ENCODE data around the gene ADAM23.

Gene ADAM23

GRCh38 chr2:206471524-206472062 is 28.3 kb downstream of the ADAM23 start:
- Histone ChIP-seq H3K27me3 (ENCODE audit: control insufficient read depth, insufficient read depth, low read length, poor library complexity, severe bottlenecking) (no peaks in the 10 kb centered on the region), H3K9me3 (ENCODE audit: control insufficient read depth, low read length) (no peaks in the 10 kb centered on the region), H3K4me3 (ENCODE audit: insufficient read depth, low read depth, low read length) (no peak overlapping the region), H3K27ac (ENCODE audit: insufficient read depth, low read depth, low read length, poor library complexity, severe bottlenecking) (no peak overlapping the region), H3K4me1 (ENCODE audit: control insufficient read depth, insufficient read depth, low read length) (no peaks in the 10 kb centered on the region), H3K36me3 (ENCODE audit: control insufficient read depth, insufficient read depth, low read length) (no peaks in the 10 kb centered on the region)
- 90% methylated on average over 2 of the region's 2 CpGs; no CpG with 5 or more reads in 1 of the 2 experiments for WGBS, 2 experiments

- 87 to 98% methylated on average over 5 of the region's 5 CpGs for WGBS, 2 experiments
These were observed 28.8 kb downstream of the ADAM23 start for GRCh38 chr2:206472094-206472493.

GRCh38 chr2:206474099-206474498 is 30.8 kb downstream of the ADAM23 start:
- Histone ChIP-seq H3K9me3 (ENCODE audit: control insufficient read depth, low read length) (no peaks in the 10 kb centered on the region), H3K27me3 (ENCODE audit: control insufficient read depth, insufficient read depth, low read length, poor library complexity, severe bottlenecking) (no peaks in the 10 kb centered on the region), H3K36me3 (ENCODE audit: control insufficient read depth, insufficient read depth, low read length) (no peaks in the 10 kb centered on the region), H3K4me3 (ENCODE audit: insufficient read depth, low read depth, low read length) (no peak overlapping the region), H3K27ac (ENCODE audit: insufficient read depth, low read depth, low read length, poor library complexity, severe bottlenecking) (no peak overlapping the region), H3K4me1 (ENCODE audit: control insufficient read depth, insufficient read depth, low read length) (no peaks in the 10 kb centered on the region)
- 100% methylated on average over 1 of the region's 1 CpG; no CpG with 5 or more reads in 1 of the 2 experiments for WGBS, 2 experiments

More at GRCh38 chr2:206472094-206472493, 28.8 kb downstream of the ADAM23 start:
- H3K27ac ChIP-seq (ENCODE audit: insufficient read depth, low read depth, low read length, poor library complexity, severe bottlenecking): no peak overlapping the region
- no peaks in the 10 kb centered on the region for H3K27me3 ChIP-seq (ENCODE audit: control insufficient read depth, insufficient read depth, low read length, poor library complexity, severe bottlenecking)
- H3K4me1 ChIP-seq (ENCODE audit: control insufficient read depth, insufficient read depth, low read length): no peaks in the 10 kb centered on the region
- no peaks in the 10 kb centered on the region for H3K36me3 ChIP-seq (ENCODE audit: control insufficient read depth, insufficient read depth, low read length)
- H3K9me3 ChIP-seq (ENCODE audit: control insufficient read depth, low read length): no peaks in the 10 kb centered on the region
- H3K4me3 ChIP-seq (ENCODE audit: insufficient read depth, low read depth, low read length): no peak overlapping the region

GRCh38 chr2:206477296-206477695 is 34.0 kb downstream of the ADAM23 start:
- H3K36me3 ChIP-seq (ENCODE audit: control insufficient read depth, insufficient read depth, low read length): no peaks in the 10 kb centered on the region
- peaks cover 7% of the 10 kb centered on the region for H3K4me1 ChIP-seq (ENCODE audit: control insufficient read depth, insufficient read depth, low read length)
- H3K4me3 ChIP-seq (ENCODE audit: insufficient read depth, low read depth, low read length): no peak overlapping the region
- H3K9me3 ChIP-seq (ENCODE audit: control insufficient read depth, low read length): no peaks in the 10 kb centered on the region
- WGBS, 2 experiments: 88% methylated on average over 1 of the region's 1 CpG; no CpG with 5 or more reads in 1 of the 2 experiments
- H3K27ac ChIP-seq (ENCODE audit: insufficient read depth, low read depth, low read length, poor library complexity, severe bottlenecking): no peak overlapping the region
- no peaks in the 10 kb centered on the region for H3K27me3 ChIP-seq (ENCODE audit: control insufficient read depth, insufficient read depth, low read length, poor library complexity, severe bottlenecking)

DNA sequence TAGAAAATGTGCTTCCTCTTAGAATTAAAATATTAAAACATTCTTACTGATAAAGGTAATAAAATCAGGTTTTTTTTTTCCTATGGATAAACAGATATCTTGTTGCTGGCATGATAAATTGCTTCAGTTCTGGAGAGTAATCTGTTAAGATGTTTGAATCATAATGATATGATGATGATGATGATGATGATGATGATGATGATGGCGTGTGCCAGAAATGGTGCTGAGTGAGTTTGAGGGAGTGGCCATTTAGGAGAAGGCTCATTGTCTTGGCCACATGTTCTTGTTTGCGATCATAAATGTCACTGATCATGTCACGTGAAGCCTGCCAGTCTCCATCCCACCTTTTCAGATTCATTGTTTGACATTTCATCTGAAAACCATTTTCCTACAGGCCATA is 35.0 kb downstream of the ADAM23 start:
- no peaks in the 10 kb centered on the region for H3K27me3 ChIP-seq (ENCODE audit: control insufficient read depth, insufficient read depth, low read length, poor library complexity, severe bottlenecking)
- no peaks in the 10 kb centered on the region for H3K36me3 ChIP-seq (ENCODE audit: control insufficient read depth, insufficient read depth, low read length)
- no peak overlapping the region for H3K4me3 ChIP-seq (ENCODE audit: insufficient read depth, low read depth, low read length)
- H3K4me1 ChIP-seq (ENCODE audit: control insufficient read depth, insufficient read depth, low read length): peaks cover 7% of the 10 kb centered on the region
- 96% methylated on average over 3 of the region's 3 CpGs for WGBS, 2 experiments
- H3K9me3 ChIP-seq (ENCODE audit: control insufficient read depth, low read length): no peaks in the 10 kb centered on the region
- H3K27ac ChIP-seq (ENCODE audit: insufficient read depth, low read depth, low read length, poor library complexity, severe bottlenecking): no peak overlapping the region

DNA sequence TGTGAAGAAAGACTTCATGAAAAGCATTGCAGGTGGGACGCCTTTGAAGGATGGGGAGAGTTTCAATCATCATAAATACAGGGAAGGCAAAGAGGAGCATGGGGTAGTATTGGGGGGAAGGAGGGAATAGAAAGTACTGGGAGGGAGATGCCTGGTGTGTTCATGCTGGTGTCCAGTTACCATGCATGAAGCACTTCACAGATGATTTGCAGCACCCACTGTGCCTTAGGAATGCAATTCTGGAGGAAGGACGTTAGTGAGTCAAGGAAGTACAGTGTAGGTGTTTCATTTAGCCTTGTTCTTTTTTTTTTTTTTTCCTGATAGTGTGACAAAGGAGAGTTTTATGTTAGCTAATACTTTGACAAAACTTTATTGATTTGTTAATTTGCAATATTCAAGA is 36.8 kb downstream of the ADAM23 start:
- Histone ChIP-seq H3K4me3 (ENCODE audit: insufficient read depth, low read depth, low read length) (no peak overlapping the region), H3K36me3 (ENCODE audit: control insufficient read depth, insufficient read depth, low read length) (no peaks in the 10 kb centered on the region), H3K27me3 (ENCODE audit: control insufficient read depth, insufficient read depth, low read length, poor library complexity, severe bottlenecking) (no peaks in the 10 kb centered on the region), H3K4me1 (ENCODE audit: control insufficient read depth, insufficient read depth, low read length) (peaks cover 7% of the 10 kb centered on the region), H3K27ac (ENCODE audit: insufficient read depth, low read depth, low read length, poor library complexity, severe bottlenecking) (no peak overlapping the region), H3K9me3 (ENCODE audit: control insufficient read depth, low read length) (no peaks in the 10 kb centered on the region)
- 48 to 49% methylated on average over 2 of the region's 2 CpGs for WGBS, 2 experiments

DNA sequence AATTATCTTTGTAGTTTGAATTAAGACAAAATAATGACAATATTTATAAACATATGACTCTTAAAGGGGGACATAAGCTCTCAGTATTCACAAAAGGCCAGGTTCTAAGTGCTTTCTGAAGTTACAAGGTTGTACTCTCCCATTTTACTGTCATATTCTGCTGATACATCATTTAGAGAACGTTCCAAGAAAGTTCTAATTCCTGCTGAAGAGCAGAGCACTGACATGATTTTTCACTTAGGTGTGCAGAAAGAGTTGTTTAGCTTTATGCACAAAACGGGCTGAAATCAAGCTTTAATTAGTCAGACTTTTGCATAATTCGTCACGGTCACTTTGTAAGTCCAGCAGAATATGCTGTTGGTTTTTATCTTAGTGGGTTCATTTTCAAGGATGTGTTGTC is 37.3 kb downstream of the ADAM23 start:
- Histone ChIP-seq H3K9me3 (ENCODE audit: control insufficient read depth, low read length) (no peaks in the 10 kb centered on the region), H3K27ac (ENCODE audit: insufficient read depth, low read depth, low read length, poor library complexity, severe bottlenecking) (no peak overlapping the region), H3K27me3 (ENCODE audit: control insufficient read depth, insufficient read depth, low read length, poor library complexity, severe bottlenecking) (no peaks in the 10 kb centered on the region), H3K36me3 (ENCODE audit: control insufficient read depth, insufficient read depth, low read length) (peaks cover 4% of the 10 kb centered on the region), H3K4me3 (ENCODE audit: insufficient read depth, low read depth, low read length) (no peak overlapping the region), H3K4me1 (ENCODE audit: control insufficient read depth, insufficient read depth, low read length) (peaks cover 7% of the 10 kb centered on the region)
- WGBS, 2 experiments: 96 to 97% methylated on average over 4 of the region's 4 CpGs

GRCh38 chr2:206481056-206481455 is 37.7 kb downstream of the ADAM23 start:
- Histone ChIP-seq H3K27ac (ENCODE audit: insufficient read depth, low read depth, low read length, poor library complexity, severe bottlenecking) (no peak overlapping the region), H3K36me3 (ENCODE audit: control insufficient read depth, insufficient read depth, low read length) (peaks cover 8% of the 10 kb centered on the region), H3K9me3 (ENCODE audit: control insufficient read depth, low read length) (no peaks in the 10 kb centered on the region), H3K27me3 (ENCODE audit: control insufficient read depth, insufficient read depth, low read length, poor library complexity, severe bottlenecking) (no peaks in the 10 kb centered on the region), H3K4me3 (ENCODE audit: insufficient read depth, low read depth, low read length) (no peak overlapping the region), H3K4me1 (ENCODE audit: control insufficient read depth, insufficient read depth, low read length) (peaks cover 7% of the 10 kb centered on the region)
- WGBS, 2 experiments: 90 to 100% methylated on average over 1 to 2 of the region's 3 CpGs

DNA sequence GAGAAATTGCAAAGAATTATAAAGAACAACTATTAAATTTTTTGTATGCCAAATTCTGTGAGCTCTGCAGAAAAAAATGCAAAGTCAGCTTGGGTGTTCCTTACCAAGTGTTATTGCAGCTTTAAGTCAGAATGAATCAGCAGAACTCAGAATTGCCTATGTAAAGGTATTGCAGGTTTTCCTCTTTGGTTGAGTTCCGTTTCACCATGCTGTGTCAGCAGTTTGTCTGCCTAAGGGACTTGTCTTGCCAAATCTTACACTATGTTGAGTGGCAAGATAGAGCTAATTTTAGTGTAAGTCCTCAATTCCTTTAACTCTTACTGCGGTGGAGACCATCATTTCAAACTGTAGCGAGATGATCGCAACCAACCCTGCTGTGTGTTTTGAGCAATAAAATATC is 38.8 kb downstream of the ADAM23 start:
- Histone ChIP-seq H3K9me3 (ENCODE audit: control insufficient read depth, low read length) (no peaks in the 10 kb centered on the region), H3K36me3 (ENCODE audit: control insufficient read depth, insufficient read depth, low read length) (peaks cover 8% of the 10 kb centered on the region), H3K4me1 (ENCODE audit: control insufficient read depth, insufficient read depth, low read length) (peaks cover 7% of the 10 kb centered on the region), H3K4me3 (ENCODE audit: insufficient read depth, low read depth, low read length) (no peak overlapping the region), H3K27ac (ENCODE audit: insufficient read depth, low read depth, low read length, poor library complexity, severe bottlenecking) (no peak overlapping the region), H3K27me3 (ENCODE audit: control insufficient read depth, insufficient read depth, low read length, poor library complexity, severe bottlenecking) (no peaks in the 10 kb centered on the region)
- WGBS, 2 experiments: 95% methylated on average over 4 of the region's 4 CpGs

DNA sequence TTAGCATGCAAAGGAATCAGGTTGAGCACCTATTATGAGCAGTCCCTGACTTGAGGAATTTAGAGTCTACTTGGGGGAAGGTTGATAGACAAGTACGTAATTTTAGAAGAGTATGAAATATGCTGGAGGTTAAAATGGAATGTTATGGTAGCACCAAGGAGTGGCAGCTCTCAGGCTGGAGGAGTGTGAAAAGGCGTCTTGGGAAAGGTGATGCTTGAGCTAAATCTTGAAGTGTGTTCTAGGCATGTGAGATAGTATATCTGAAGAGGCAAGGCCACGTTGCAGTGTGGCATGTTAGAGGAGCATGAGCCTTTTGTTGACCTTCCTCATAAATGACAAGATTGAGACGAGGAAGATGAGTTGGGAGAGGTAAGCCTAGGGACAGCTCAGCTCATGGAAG is 39.3 kb downstream of the ADAM23 start:
- Histone ChIP-seq H3K36me3 (ENCODE audit: control insufficient read depth, insufficient read depth, low read length) (peaks cover 8% of the 10 kb centered on the region), H3K9me3 (ENCODE audit: control insufficient read depth, low read length) (no peaks in the 10 kb centered on the region), H3K4me3 (ENCODE audit: insufficient read depth, low read depth, low read length) (no peak overlapping the region), H3K27me3 (ENCODE audit: control insufficient read depth, insufficient read depth, low read length, poor library complexity, severe bottlenecking) (no peaks in the 10 kb centered on the region), H3K4me1 (ENCODE audit: control insufficient read depth, insufficient read depth, low read length) (peaks cover 7% of the 10 kb centered on the region), H3K27ac (ENCODE audit: insufficient read depth, low read depth, low read length, poor library complexity, severe bottlenecking) (no peak overlapping the region)
- WGBS, 2 experiments: 94% methylated on average over 4 of the region's 4 CpGs

DNA sequence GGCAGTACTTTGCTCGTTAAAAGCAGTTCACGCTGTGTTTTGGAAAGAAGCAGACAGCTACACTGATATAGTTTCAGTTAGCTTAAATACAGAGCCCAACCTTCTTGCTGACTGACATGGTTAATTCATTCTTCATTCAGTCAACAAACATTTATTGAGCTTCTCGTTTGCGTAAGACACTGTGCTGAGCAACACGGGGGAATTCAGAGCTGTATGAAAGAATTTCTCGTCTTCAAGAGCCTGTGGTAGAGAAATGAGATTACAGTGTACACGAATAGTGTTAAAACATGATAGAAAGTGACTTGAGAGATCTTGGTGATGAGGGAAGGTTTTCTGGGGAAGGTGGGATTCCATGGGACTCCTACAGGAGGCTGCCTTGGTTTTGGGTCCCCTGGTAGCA is 44.7 kb downstream of the ADAM23 start:
- WGBS, 2 experiments: 96% methylated on average over 7 of the region's 7 CpGs
- H3K9me3 ChIP-seq (ENCODE audit: control insufficient read depth, low read length): peaks cover 3% of the 10 kb centered on the region
- no peak overlapping the region for H3K27ac ChIP-seq (ENCODE audit: insufficient read depth, low read depth, low read length, poor library complexity, severe bottlenecking)
- no peak overlapping the region for H3K4me3 ChIP-seq (ENCODE audit: insufficient read depth, low read depth, low read length)
- H3K4me1 ChIP-seq (ENCODE audit: control insufficient read depth, insufficient read depth, low read length): no peaks in the 10 kb centered on the region
- H3K27me3 ChIP-seq (ENCODE audit: control insufficient read depth, insufficient read depth, low read length, poor library complexity, severe bottlenecking): no peaks in the 10 kb centered on the region
- H3K36me3 ChIP-seq (ENCODE audit: control insufficient read depth, insufficient read depth, low read length): peaks cover 8% of the 10 kb centered on the region
